GM19035 (cell line): ENCODE data around the gene PDE1C.

ENCODE experiments used
- ATAC-seq: cut with Tn5 transposase; IDR thresholded peaks from one replicate; pipeline ENCODE4 v1.9.1; 2021; ENCODE audit not compliant: unreplicated experiment

The PDE1C gene

GRCh38 chr7:31950091-31950755, 120.0 kb downstream of the PDE1C start:
- ATAC-seq = no peak

- no peak for ATAC-seq
Measured at GRCh38 chr7:31948029-31948428, 122.2 kb downstream of the PDE1C start.

- no peak for ATAC-seq
Measured at GRCh38 chr7:31940167-31940566, 130.0 kb downstream of the PDE1C start.

GRCh38 chr7:31939076-31939475, 131.1 kb downstream of the PDE1C start:
- no peak for ATAC-seq

GRCh38 chr7:31938650-31939049, 131.6 kb downstream of the PDE1C start:
- no peak for ATAC-seq

- ATAC-seq = no peak
Measured at GRCh38 chr7:31937982-31938381, 132.2 kb downstream of the PDE1C start.

GRCh38 chr7:31935124-31936054, 134.8 kb downstream of the PDE1C start:
- no peak for ATAC-seq

GRCh38 chr7:31934551-31934950, 135.7 kb downstream of the PDE1C start:
- no peak for ATAC-seq

- ATAC-seq = no peak
Measured at GRCh38 chr7:31933481-31933880, 136.7 kb downstream of the PDE1C start.

- no peak for ATAC-seq
Measured at GRCh38 chr7:31926991-31927584, 143.1 kb downstream of the PDE1C start.

GRCh38 chr7:31925753-31926454, 144.3 kb downstream of the PDE1C start:
- no peak for ATAC-seq

GRCh38 chr7:31924251-31924650, 146.0 kb downstream of the PDE1C start:
- no peak for ATAC-seq

- ATAC-seq = no peak
Measured at GRCh38 chr7:31922848-31923247, 147.4 kb downstream of the PDE1C start.

GRCh38 chr7:31921047-31921446, 149.2 kb downstream of the PDE1C start:
- no peak for ATAC-seq

GRCh38 chr7:31919678-31920369, 150.4 kb downstream of the PDE1C start:
- ATAC-seq = no peak

- no peak for ATAC-seq
Measured at GRCh38 chr7:31918706-31919393, 151.4 kb downstream of the PDE1C start.

GRCh38 chr7:31917256-31917655, 153.0 kb downstream of the PDE1C start:
- no peak for ATAC-seq

- ATAC-seq = no peak
Measured at GRCh38 chr7:31910191-31910590, 160.0 kb downstream of the PDE1C start.

- no peak for ATAC-seq
Measured at GRCh38 chr7:31906479-31907171, 163.6 kb downstream of the PDE1C start.
